ENCODE results near the gene WNT4. TPM values are rescaled to one million over a fixed set of nuclear protein-coding genes. Genes with fewer than 3 reads are reported as not detected.

Gene WNT4
- total and polyA plus RNA-seq, 9 of the 15 experiments (the other 6 are each of a cell fraction or from before 2014, with no cell fraction given): 0.01 TPM; not detected in 8

- TF ChIP-seq DEAF1 (CRISPR knock-in tag; IDR thresholded peaks at IDR 0.05): peak; percentile 85
Observed at GRCh38 chr1:22131875-22132486, 10.9 kb downstream of the WNT4 start (continued).

DNA sequence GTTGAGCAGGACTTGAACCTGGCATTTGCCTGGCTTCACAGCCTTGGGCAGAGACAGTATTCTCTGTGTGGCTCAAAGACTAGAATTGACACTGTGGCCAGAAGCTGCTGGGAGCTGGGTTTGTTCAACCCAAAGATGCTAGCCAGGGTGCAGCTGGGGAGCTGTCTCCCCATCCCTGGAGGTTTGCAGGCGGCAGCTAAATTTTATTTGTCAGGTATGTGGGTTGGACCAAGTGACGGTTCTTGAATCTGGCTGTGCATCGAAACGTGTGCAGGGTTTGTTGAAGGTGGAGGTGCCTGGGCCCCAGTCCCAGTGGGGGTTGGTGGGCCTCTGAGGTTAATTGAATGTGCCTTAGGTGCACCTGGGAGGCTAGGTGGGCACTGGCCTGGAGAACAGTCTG is 11.8 kb downstream of the WNT4 start:
- Histone ChIP-seq H3K9me1 (ENCODE audit: control insufficient read depth, insufficient read depth, low read length) (no peaks in the 10 kb centered on the region), H3K4me2 (ENCODE audit: insufficient read depth, low read length) (no peak overlapping the region), H2AFZ (ENCODE audit: low read depth, low read length) (no peak overlapping the region), H3K9me3 (replicated peaks; ENCODE audit: control insufficient read depth, insufficient read depth, low read depth, low read length) (no peaks in the 10 kb centered on the region), H4K20me1 (replicated peaks; ENCODE audit: control insufficient read depth, insufficient read depth, low read length) (peaks cover 46% of the 10 kb centered on the region), H3K79me2 (ENCODE audit: control insufficient read depth, insufficient read depth, low read length) (no peaks in the 10 kb centered on the region), H3K27ac (ENCODE audit: extremely low read depth, low read depth, low read length) (no peak overlapping the region), H3K4me1 (replicated peaks in 1 of 2; ENCODE audit: control insufficient read depth in 2 of 2, insufficient read depth in 2 of 2, low read length in 2 of 2) (peaks cover 0 to 27% of the 10 kb centered on the region in 2 experiments; a peak in 2 of 5 replicates), H3K27me3 (ENCODE audit: control insufficient read depth in 2 of 2, insufficient read depth in 2 of 2, low read length in 2 of 2) (peaks cover 6 to 59% of the 10 kb centered on the region in 2 experiments; a peak in 4 of 5 replicates), H3K9ac (ENCODE audit: insufficient read depth in 1 of 2, low read depth in 2 of 2, low read length in 2 of 2) (no peak overlapping the region), H3K36me3 (ENCODE audit: control insufficient read depth, insufficient read depth, low read length) (no peaks in the 10 kb centered on the region), H3K4me3 (no peak overlapping the region)
- no TSS peak for BruUV-seq (replicated peaks)
- intact Hi-C loops (cut with micrococcal nuclease) (loop anchor here (5.0 kb wide), 2 partner anchors 76 to 186 kb away; no protein-coding TSS in a partner anchor), in situ Hi-C loops (cut with MboI) (loop anchor here (5.0 kb wide), 2 partner anchors 286 to 516 kb away; no protein-coding TSS in a partner anchor)
- 9% methylated on average over 4 of the region's 4 CpGs for WGBS (ENCODE audit: insufficient coverage, low coverage, missing lambda C conversion rate)
- ChIA-PET POLR2A (interaction anchor here (0.6 to 1.6 kb wide), 4 partner anchors 10 to 1582 kb away, joined by 3 to 5 read pairs (median 4); no protein-coding TSS in a partner anchor), CTCF (ENCODE audit: low intra/inter-chr PET ratio) (interaction anchor here (0.7 to 2.3 kb wide), 4 partner anchors 25 to 511 kb away, joined by 3 to 30 read pairs (median 8); no protein-coding TSS in a partner anchor)
- DNase-seq (ENCODE audit: extremely low read depth in 1 of 4, low spot score in 3 of 4) (no peak), FAIRE-seq (no peak), ATAC-seq (no peak)
- no peak for TF ChIP-seq CBX1 (IDR thresholded peaks at IDR 0.05; ENCODE audit: low read depth)
- TF ChIP-seq NR0B1 (IDR thresholded peaks at IDR 0.05; ENCODE audit: partially characterized antibody): no peak
